Rectal smooth muscle tissue (tissue), 1 donor: ENCODE results near the gene OR52E1.

Source experiments
- H3K27ac ChIP-seq: one replicate; pipeline ENCODE4 v1.7.0; 2013; ENCODE audit warnings: low read depth, low read length, inconsistent platforms
- H3K27me3 ChIP-seq: one replicate; pipeline ENCODE4 v1.7.0; 2013; ENCODE audit warnings: low read length; ENCODE audit not compliant: control insufficient read depth, insufficient read depth
- H3K36me3 ChIP-seq: one replicate; pipeline ENCODE4 v1.7.0; 2013; ENCODE audit warnings: low read length; ENCODE audit not compliant: control insufficient read depth, insufficient read depth
- H3K4me1 ChIP-seq: one replicate; pipeline ENCODE4 v1.7.0; 2013; ENCODE audit warnings: low read length; ENCODE audit not compliant: control insufficient read depth, insufficient read depth
- H3K4me3 ChIP-seq: one replicate; pipeline ENCODE4 v1.7.0; 2013; ENCODE audit warnings: low read length
- H3K9ac ChIP-seq: one replicate; pipeline ENCODE4 v1.7.0; 2013; ENCODE audit warnings: low read length

OR52E1 gene

DNA sequence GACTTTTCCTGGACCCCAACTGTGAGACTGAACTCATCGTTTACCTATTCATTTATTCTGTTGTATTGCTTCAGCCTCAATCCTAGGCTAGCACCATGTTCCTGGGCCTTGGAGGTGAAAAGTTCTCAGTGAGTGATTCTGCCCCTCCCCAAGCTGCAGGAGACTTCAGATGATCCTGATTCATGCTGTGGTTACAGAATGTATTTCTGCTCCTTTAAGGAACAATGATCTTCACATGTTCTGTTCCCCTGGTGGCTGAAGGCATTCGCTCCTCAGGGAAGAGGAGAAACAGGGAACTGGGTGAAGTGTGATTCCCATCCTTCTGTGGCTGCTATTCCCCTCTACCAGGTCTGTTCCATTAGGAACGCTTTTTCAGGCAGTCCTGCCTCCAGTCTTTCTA lies 2.4 kb downstream of the OR52E1 start:
- Histone ChIP-seq H3K4me3 (no peak overlapping the region), H3K27ac (no peak overlapping the region), H3K4me1 (no peaks in the 10 kb centered on the region), H3K36me3 (no peaks in the 10 kb centered on the region), H3K9ac (no peak overlapping the region), H3K27me3 (no peaks in the 10 kb centered on the region)

- Histone ChIP-seq H3K27ac (no peak overlapping the region), H3K4me1 (no peaks in the 10 kb centered on the region), H3K27me3 (no peaks in the 10 kb centered on the region), H3K9ac (no peak overlapping the region), H3K4me3 (no peak overlapping the region), H3K36me3 (no peaks in the 10 kb centered on the region)
Measured at GRCh38 chr11:5081405-5081804, 12.0 kb downstream of the OR52E1 start.

DNA sequence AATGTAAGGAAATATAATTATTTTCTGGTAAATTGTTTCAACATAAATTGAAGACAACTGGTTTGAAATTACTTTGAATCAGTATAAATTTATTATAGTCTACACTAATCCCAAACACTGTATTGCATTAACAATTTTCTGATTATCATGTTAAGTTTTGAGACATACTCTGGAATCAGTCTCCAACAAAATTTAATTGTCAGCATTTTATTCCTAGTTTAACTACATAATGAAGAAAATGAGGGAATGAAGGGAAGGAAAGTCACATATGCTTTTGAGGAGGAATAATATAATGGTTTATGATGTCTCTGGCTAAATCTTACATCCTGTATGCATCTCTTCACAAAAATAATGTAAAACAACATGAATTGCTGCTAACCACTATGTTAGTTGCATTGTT lies 14.2 kb downstream of the OR52E1 start:
- H3K4me3 ChIP-seq, result no peak overlapping the region
- no peak overlapping the region for H3K27ac ChIP-seq
- H3K36me3 ChIP-seq, result no peaks in the 10 kb centered on the region
- no peaks in the 10 kb centered on the region for H3K4me1 ChIP-seq
- no peaks in the 10 kb centered on the region for H3K27me3 ChIP-seq
- no peak overlapping the region for H3K9ac ChIP-seq

GRCh38 chr11:5088556-5088955 lies 19.2 kb downstream of the OR52E1 start:
- no peaks in the 10 kb centered on the region for H3K4me1 ChIP-seq
- no peaks in the 10 kb centered on the region for H3K36me3 ChIP-seq
- no peak overlapping the region for H3K27ac ChIP-seq
- no peak overlapping the region for H3K4me3 ChIP-seq
- no peak overlapping the region for H3K9ac ChIP-seq
- no peaks in the 10 kb centered on the region for H3K27me3 ChIP-seq

DNA sequence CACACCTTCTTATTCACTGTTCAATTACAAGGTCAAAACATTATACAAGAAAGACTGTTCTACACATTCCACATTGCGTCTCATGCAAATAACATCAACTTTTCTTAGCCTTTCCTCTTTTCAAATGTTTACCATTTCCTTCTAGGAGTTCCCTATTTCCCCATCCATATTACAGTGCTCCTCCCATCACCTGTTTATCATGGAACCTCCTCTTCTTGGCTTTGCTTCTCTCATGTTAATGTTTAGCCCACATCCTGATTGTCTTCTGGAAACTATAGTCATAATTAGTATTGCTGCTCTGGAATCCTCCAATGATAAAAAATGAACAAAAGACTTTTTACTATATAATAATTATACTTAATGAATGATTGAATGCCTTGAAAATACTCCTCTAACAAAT lies 21.3 kb downstream of the OR52E1 start:
- H3K27me3 ChIP-seq, result no peaks in the 10 kb centered on the region
- H3K36me3 ChIP-seq, result no peaks in the 10 kb centered on the region
- H3K4me3 ChIP-seq, result no peak overlapping the region
- H3K9ac ChIP-seq, result no peak overlapping the region
- no peaks in the 10 kb centered on the region for H3K4me1 ChIP-seq
- no peak overlapping the region for H3K27ac ChIP-seq

GRCh38 chr11:5092821-5093585 lies 23.6 kb downstream of the OR52E1 start:
- H3K27me3 ChIP-seq, result no peaks in the 10 kb centered on the region
- no peak overlapping the region for H3K27ac ChIP-seq
- no peaks in the 10 kb centered on the region for H3K4me1 ChIP-seq
- H3K36me3 ChIP-seq, result no peaks in the 10 kb centered on the region
- H3K4me3 ChIP-seq, result no peak overlapping the region
- H3K9ac ChIP-seq, result no peak overlapping the region

DNA sequence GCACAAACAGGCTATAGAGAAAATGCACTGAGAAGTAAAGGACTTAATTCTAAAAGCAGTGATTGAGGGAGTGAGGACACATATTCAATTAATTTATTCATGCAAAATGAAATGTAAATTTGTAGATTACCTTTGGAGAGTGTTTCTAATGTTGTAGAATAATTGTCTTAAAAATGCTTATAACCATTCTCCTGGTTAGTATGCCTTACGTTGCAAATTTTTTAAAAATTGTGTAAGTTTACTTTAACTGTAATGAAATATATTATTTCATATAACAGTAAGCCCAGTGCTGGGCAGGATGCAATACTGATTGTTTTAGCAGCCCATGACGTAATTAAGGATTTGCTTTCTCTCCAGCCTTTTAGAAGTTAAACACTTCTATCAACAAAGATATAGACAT lies 26.6 kb downstream of the OR52E1 start:
- Histone ChIP-seq H3K27me3 (no peaks in the 10 kb centered on the region), H3K27ac (no peak overlapping the region), H3K36me3 (no peaks in the 10 kb centered on the region), H3K4me1 (no peaks in the 10 kb centered on the region), H3K4me3 (no peak overlapping the region), H3K9ac (no peak overlapping the region)

DNA sequence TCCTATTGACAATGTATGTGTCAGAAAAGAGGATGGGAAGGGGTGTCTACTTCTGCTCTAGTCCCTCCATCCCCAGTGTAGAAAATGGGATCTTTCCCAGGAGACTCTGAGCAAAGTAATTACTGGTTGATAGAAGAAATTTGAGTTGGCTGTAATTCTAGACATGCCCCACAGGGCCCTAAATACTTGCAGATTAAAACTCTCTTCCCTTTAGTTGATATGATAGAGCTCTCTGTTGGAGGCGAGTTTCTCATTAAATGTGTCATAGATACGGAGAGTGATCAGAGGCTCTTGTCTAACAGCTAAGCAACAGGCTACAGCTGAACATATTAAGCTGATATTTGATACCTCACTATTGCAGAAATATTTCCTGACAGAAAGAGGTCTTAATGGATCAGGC lies 32.9 kb downstream of the OR52E1 start:
- no peaks in the 10 kb centered on the region for H3K4me1 ChIP-seq
- H3K27ac ChIP-seq, result no peak overlapping the region
- H3K27me3 ChIP-seq, result no peaks in the 10 kb centered on the region
- H3K36me3 ChIP-seq, result no peaks in the 10 kb centered on the region
- H3K4me3 ChIP-seq, result no peak overlapping the region
- H3K9ac ChIP-seq, result no peak overlapping the region

DNA sequence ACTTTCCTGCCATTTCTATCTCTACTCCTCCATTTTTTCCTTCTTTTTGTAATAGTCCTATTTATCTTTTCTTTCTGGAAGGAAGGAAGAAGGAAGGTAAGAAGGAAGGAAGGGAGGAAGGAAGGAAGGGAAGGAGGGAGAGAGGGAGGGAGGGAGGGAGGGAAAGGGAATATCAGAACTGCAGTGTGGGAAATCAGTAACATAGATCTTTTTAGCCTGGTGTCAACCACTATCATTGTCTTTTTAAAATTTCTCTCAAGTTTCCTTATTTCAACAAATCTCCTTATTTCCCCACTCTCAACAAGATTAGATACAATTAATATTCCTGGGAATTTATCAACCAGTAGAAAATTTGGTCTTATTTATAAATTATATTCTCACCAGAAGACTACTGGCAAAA lies 33.7 kb downstream of the OR52E1 start:
- Histone ChIP-seq H3K9ac (no peak overlapping the region), H3K27me3 (no peaks in the 10 kb centered on the region), H3K36me3 (no peaks in the 10 kb centered on the region), H3K4me1 (no peaks in the 10 kb centered on the region), H3K27ac (no peak overlapping the region), H3K4me3 (no peak overlapping the region)

GRCh38 chr11:5107285-5107684 lies 37.9 kb downstream of the OR52E1 start:
- no peak overlapping the region for H3K27ac ChIP-seq
- H3K36me3 ChIP-seq, result no peaks in the 10 kb centered on the region
- H3K4me1 ChIP-seq, result no peaks in the 10 kb centered on the region
- H3K4me3 ChIP-seq, result no peak overlapping the region
- H3K9ac ChIP-seq, result no peak overlapping the region
- H3K27me3 ChIP-seq, result no peaks in the 10 kb centered on the region

GRCh38 chr11:5115339-5115738 lies 46.0 kb downstream of the OR52E1 start:
- H3K36me3 ChIP-seq, result no peaks in the 10 kb centered on the region
- H3K27me3 ChIP-seq, result no peaks in the 10 kb centered on the region
- no peaks in the 10 kb centered on the region for H3K4me1 ChIP-seq
- no peak overlapping the region for H3K9ac ChIP-seq
- no peak overlapping the region for H3K4me3 ChIP-seq
- H3K27ac ChIP-seq, result no peak overlapping the region

GRCh38 chr11:5117588-5117987 lies 48.2 kb downstream of the OR52E1 start:
- Histone ChIP-seq H3K4me1 (no peaks in the 10 kb centered on the region), H3K36me3 (no peaks in the 10 kb centered on the region), H3K4me3 (no peak overlapping the region), H3K9ac (no peak overlapping the region), H3K27ac (no peak overlapping the region), H3K27me3 (no peaks in the 10 kb centered on the region)

DNA sequence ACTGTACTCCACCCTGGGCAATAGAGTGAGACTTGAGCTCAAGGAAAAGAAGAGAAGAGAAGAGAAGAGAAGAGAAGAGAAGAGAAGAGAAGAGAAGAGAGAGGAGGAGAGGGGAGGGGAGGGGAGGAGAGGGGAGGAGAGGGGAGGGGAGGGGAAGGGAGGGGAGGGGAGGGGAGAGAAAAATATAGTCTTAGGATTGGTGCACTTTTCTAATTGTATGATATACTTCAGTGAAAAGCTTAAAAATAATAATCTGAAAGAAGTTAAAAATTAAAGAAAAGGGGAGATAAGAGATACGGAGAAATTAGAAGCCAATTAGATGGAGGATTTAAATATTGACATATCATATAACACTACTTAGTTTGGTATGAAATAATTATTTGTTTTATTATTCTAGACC lies 49.5 kb downstream of the OR52E1 start:
- no peak overlapping the region for H3K27ac ChIP-seq
- H3K4me3 ChIP-seq, result no peak overlapping the region
- no peaks in the 10 kb centered on the region for H3K36me3 ChIP-seq
- no peaks in the 10 kb centered on the region for H3K4me1 ChIP-seq
- H3K27me3 ChIP-seq, result no peaks in the 10 kb centered on the region
- H3K9ac ChIP-seq, result no peak overlapping the region
